Large intestine (tissue), 3 donors: ENCODE results near the gene BCL2. TPM values are rescaled to one million over a fixed set of nuclear protein-coding genes. Genes with fewer than 3 reads are reported as not detected.
"Not testable (repeated sequence)": the region's sequence is repeated elsewhere in the genome, so short reads cannot be mapped to it uniquely, and the experiment has no call there.

Source experiments
- DNase-seq, 2 donors: peaks; one replicate each; pipeline versions ENCODE4 v3.0.0 to v3.0.0-alpha.2; 2013
- H3K27ac ChIP-seq: one replicate; pipeline ENCODE4 v1.5.1; 2013; ENCODE audit warnings: low read length
- H3K27me3 ChIP-seq: 2 replicates; pipeline ENCODE4 v1.6.1; 2013; ENCODE audit warnings: low read length; ENCODE audit not compliant: control insufficient read depth, insufficient read depth
- H3K36me3 ChIP-seq: 2 replicates; pipeline ENCODE4 v1.6.1; 2013; ENCODE audit warnings: low read length; ENCODE audit not compliant: control insufficient read depth, insufficient read depth
- H3K4me1 ChIP-seq: one replicate; pipeline ENCODE4 v1.6.1; 2013; ENCODE audit warnings: low read length; ENCODE audit not compliant: control insufficient read depth, insufficient read depth
- H3K4me3 ChIP-seq: one replicate; pipeline ENCODE4 v1.5.1; 2013; ENCODE audit warnings: low read length
- H3K9me3 ChIP-seq: one replicate; pipeline ENCODE4 v1.6.1; 2013; ENCODE audit warnings: mild to moderate bottlenecking, low read depth, low read length, moderate library complexity; ENCODE audit not compliant: control insufficient read depth
- WGBS: methylation state at CpG from one replicate; pipeline ENCODE4 v1.1.5; 2013; ENCODE audit warnings: low lambda C conversion rate; ENCODE audit not compliant: insufficient coverage; 5-methylcytosine and 5-hydroxymethylcytosine counted together
- polyA plus RNA-seq: library from polyadenylated mRNA; unstranded; fragments of 120-200 nt; gene quantifications from one replicate; pipeline ENCODE4 v1.2.1, GENCODE V29; 2013

Gene BCL2
- polyA plus RNA-seq, 1 donor, result 8.8 TPM

GRCh38 chr18:63244607-63245006 is 75.0 kb downstream of the BCL2 start:
- no peak overlapping the region for H3K27ac ChIP-seq
- no peaks in the 10 kb centered on the region for H3K36me3 ChIP-seq
- H3K9me3 ChIP-seq, result no peaks in the 10 kb centered on the region
- H3K27me3 ChIP-seq, result no peaks in the 10 kb centered on the region
- no peak for DNase-seq
- no peaks in the 10 kb centered on the region for H3K4me1 ChIP-seq
- H3K4me3 ChIP-seq, result no peak overlapping the region
- WGBS, result 80% methylated on average over 2 of the region's 6 CpGs

- WGBS, result 100% methylated on average over 1 of the region's 7 CpGs
- Histone ChIP-seq H3K27ac (no peak overlapping the region), H3K4me3 (no peak overlapping the region), H3K27me3 (no peaks in the 10 kb centered on the region), H3K4me1 (peaks cover 19% of the 10 kb centered on the region), H3K9me3 (peaks cover 3% of the 10 kb centered on the region), H3K36me3 (no peaks in the 10 kb centered on the region)
- no peak for DNase-seq
Measured at GRCh38 chr18:63241760-63242159, 77.8 kb downstream of the BCL2 start.

GRCh38 chr18:63241317-63241712 is 78.3 kb downstream of the BCL2 start:
- 83% methylated on average over 2 of the region's 3 CpGs for WGBS
- Histone ChIP-seq H3K27ac (no peak overlapping the region), H3K4me3 (no peak overlapping the region), H3K36me3 (no peaks in the 10 kb centered on the region), H3K27me3 (no peaks in the 10 kb centered on the region), H3K9me3 (peaks cover 3% of the 10 kb centered on the region), H3K4me1 (peaks cover 19% of the 10 kb centered on the region)
- no peak for DNase-seq

- no peaks in the 10 kb centered on the region for H3K27me3 ChIP-seq
- WGBS, result 72% methylated on average over 3 of the region's 8 CpGs
Measured at GRCh38 chr18:63240531-63241316, 78.8 kb downstream of the BCL2 start.

DNA sequence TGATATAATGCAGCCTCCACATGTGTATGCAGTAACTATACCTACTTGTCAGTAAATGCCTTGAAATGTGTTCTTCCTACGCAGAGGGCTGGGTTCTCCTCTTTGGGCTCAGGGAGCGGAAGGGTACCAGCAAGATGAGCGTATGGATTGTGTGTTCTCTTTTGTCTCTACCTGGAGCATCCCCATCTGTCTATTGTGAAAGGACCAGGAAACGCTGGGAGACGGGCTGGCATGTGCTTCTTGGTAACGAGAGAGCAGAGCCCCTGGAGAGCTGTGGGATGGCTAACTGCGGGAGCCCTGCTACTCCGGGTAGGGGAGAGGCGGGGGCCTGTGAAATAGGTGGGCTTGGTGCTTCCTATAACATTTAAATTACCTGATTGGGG is 80.9 kb downstream of the BCL2 start:
- peaks cover 19% of the 10 kb centered on the region for H3K4me1 ChIP-seq
- H3K9me3 ChIP-seq, result peaks cover 3% of the 10 kb centered on the region
- no peaks in the 10 kb centered on the region for H3K27me3 ChIP-seq
- H3K27ac ChIP-seq, result peak overlapping the region; percentile 70
- H3K4me3 ChIP-seq, result no peak overlapping the region
- no CpG with 5 or more reads among the region's 9 CpGs for WGBS
- DNase-seq, result no peak
- no peaks in the 10 kb centered on the region for H3K36me3 ChIP-seq

More at GRCh38 chr18:63240531-63241316, 78.8 kb downstream of the BCL2 start:
- Histone ChIP-seq H3K4me3 (no peak overlapping the region), H3K36me3 (no peaks in the 10 kb centered on the region), H3K9me3 (peaks cover 3% of the 10 kb centered on the region), H3K27ac (no peak overlapping the region), H3K4me1 (peaks cover 19% of the 10 kb centered on the region)
- no peak for DNase-seq

GRCh38 chr18:63237881-63238692 is 81.5 kb downstream of the BCL2 start:
- H3K27ac ChIP-seq, result peak overlapping the region; percentile 70
- H3K36me3 ChIP-seq, result no peaks in the 10 kb centered on the region
- peak; percentile 39 to 60 for DNase-seq
- H3K4me3 ChIP-seq, result no peak overlapping the region
- WGBS, result 67% methylated on average over 1 of the region's 14 CpGs
- H3K27me3 ChIP-seq, result no peaks in the 10 kb centered on the region
- peaks cover 3% of the 10 kb centered on the region for H3K9me3 ChIP-seq
- H3K4me1 ChIP-seq, result peaks cover 19% of the 10 kb centered on the region

DNA sequence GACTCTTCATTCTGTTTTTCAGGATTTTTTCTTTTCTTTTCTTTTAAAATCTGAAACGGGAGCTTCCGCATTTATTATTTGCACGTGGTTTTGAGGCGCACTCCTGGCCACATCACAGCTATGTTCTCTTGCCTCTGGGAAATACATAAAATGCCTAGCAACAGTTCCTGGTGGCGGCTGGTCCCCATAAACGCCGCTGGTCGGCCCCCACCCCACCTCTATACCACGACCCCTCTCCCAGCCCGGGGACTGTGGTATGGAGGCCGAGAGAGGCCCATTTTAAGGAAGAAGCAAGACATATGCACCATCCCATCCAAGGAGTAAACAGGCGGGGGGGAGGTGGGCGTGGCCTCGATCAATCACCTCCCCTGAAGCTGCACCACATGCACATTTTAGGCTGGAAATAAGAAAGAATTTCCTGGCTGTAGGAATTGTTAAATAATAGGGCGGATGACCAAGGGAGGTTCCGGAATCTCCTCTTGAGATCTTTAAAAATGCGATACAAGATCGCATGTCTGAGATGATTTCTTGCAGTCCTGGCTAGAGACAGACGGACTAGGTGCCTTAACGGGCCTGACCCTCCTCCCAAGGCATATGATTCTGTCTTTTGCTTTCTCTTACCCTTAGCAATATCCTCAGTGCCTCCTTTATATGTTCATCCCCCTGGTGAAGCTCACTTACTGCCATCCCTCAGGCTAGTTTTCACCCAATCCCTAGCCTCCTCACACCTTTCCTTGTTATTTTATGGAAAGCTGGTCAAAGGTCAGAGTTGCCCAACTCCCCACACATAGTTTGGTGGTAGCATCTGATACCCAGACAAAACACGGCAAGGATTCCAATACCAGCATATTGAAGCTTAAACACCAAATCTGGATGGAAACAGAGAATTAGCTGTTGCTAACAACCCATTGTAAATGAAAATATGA is 82.4 kb downstream of the BCL2 start:
- no peaks in the 10 kb centered on the region for H3K36me3 ChIP-seq
- H3K9me3 ChIP-seq, result peaks cover 3% of the 10 kb centered on the region
- H3K4me1 ChIP-seq, result peaks cover 19% of the 10 kb centered on the region
- no peak overlapping the region for H3K4me3 ChIP-seq
- peak; percentile 19 to 39 for DNase-seq
- peak overlapping the region; percentile 70 for H3K27ac ChIP-seq
- H3K27me3 ChIP-seq, result no peaks in the 10 kb centered on the region
- 97% methylated on average over 5 of the region's 21 CpGs for WGBS

DNA sequence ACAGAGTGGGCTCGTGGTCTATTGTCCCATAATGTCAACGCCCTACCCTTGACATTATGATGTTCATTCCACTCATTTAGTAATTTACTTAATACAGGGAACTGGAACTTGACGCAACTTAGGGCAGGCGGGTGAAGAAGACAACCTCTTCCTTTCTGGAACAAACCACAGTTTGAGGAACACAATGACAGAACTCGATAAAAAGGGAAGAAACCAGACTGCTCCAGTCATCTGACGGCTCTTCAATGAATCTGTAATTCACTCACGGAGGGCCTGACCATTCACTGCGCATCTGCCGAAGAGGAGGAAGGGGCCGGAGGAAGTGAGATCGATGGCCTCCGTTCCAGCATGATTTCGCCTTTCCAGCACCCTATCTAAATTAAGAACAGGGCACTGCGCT is 83.2 kb downstream of the BCL2 start:
- no peak overlapping the region for H3K27ac ChIP-seq
- peaks cover 19% of the 10 kb centered on the region for H3K4me1 ChIP-seq
- peaks cover 3% of the 10 kb centered on the region for H3K9me3 ChIP-seq
- no peaks in the 10 kb centered on the region for H3K27me3 ChIP-seq
- H3K36me3 ChIP-seq, result no peaks in the 10 kb centered on the region
- DNase-seq, result no peak
- no peak overlapping the region for H3K4me3 ChIP-seq
- no CpG with 5 or more reads among the region's 14 CpGs for WGBS

GRCh38 chr18:63235920-63236319 is 83.6 kb downstream of the BCL2 start:
- not testable (repeated sequence) for H3K4me3 ChIP-seq, H3K9me3 ChIP-seq, H3K27me3 ChIP-seq, DNase-seq, H3K36me3 ChIP-seq, H3K27ac ChIP-seq
- peaks cover 19% of the 10 kb centered on the region for H3K4me1 ChIP-seq
- no CpG with 5 or more reads among the region's 4 CpGs for WGBS

- DNase-seq, result no peak
- H3K4me3 ChIP-seq, result no peak overlapping the region
- no peak overlapping the region for H3K27ac ChIP-seq
- 100% methylated on average over 2 of the region's 3 CpGs for WGBS
- peaks cover 3% of the 10 kb centered on the region for H3K9me3 ChIP-seq
- H3K27me3 ChIP-seq, result no peaks in the 10 kb centered on the region
- peaks cover 19% of the 10 kb centered on the region for H3K4me1 ChIP-seq
- H3K36me3 ChIP-seq, result no peaks in the 10 kb centered on the region
Measured at GRCh38 chr18:63234841-63235240, 84.7 kb downstream of the BCL2 start.
